Neuron (in vitro differentiated cells): ENCODE results near the gene LHFPL6.

ENCODE experiments used
- H2AFZ ChIP-seq: one replicate; pipeline ENCODE4 v1.6.1; 2013; ENCODE audit warnings: low read depth, mild to moderate bottlenecking, inconsistent platforms, low read length, moderate library complexity
- H3K27me3 ChIP-seq: one replicate; pipeline ENCODE4 v1.6.1; 2013; ENCODE audit warnings: low read length; ENCODE audit not compliant: insufficient read depth
- H3K36me3 ChIP-seq: one replicate; pipeline ENCODE4 v1.6.1; 2013; ENCODE audit warnings: low read length; ENCODE audit not compliant: insufficient read depth
- H3K4me1 ChIP-seq: one replicate; pipeline ENCODE4 v1.6.1; 2013; ENCODE audit warnings: low read length; ENCODE audit not compliant: insufficient read depth
- H3K4me3 ChIP-seq: 2 replicates; pipeline ENCODE4 v1.5.1; 2013; ENCODE audit warnings: mild to moderate bottlenecking, low read length, moderate library complexity
- H3K9me3 ChIP-seq: one replicate; pipeline ENCODE4 v1.6.1; 2013; ENCODE audit warnings: low read length

Gene LHFPL6

DNA sequence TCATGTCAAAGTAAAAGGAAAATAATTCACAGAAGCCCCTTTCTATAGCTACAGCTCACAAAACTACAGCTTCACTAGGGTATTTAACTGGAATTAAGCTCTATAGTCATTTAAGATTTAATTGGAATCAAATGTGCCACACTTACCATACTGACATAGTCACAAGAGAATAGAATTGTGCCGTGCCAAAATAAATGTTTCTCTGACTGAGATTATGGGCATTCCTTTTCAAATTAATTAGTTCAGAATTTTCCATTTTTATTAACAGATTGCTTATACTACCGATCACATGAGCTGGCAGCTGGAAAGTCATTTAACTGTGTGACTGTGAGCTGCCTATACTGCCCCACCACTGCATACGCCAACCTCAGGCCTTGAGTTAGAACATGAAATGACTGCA is 108.4 kb downstream of the LHFPL6 start:
- Histone ChIP-seq H3K9me3 (no peaks in the 10 kb centered on the region), H3K36me3 (no peaks in the 10 kb centered on the region), H3K4me1 (peaks cover 35% of the 10 kb centered on the region), H3K27me3 (no peaks in the 10 kb centered on the region), H3K4me3 (no peak overlapping the region), H2AFZ (no peak overlapping the region)

DNA sequence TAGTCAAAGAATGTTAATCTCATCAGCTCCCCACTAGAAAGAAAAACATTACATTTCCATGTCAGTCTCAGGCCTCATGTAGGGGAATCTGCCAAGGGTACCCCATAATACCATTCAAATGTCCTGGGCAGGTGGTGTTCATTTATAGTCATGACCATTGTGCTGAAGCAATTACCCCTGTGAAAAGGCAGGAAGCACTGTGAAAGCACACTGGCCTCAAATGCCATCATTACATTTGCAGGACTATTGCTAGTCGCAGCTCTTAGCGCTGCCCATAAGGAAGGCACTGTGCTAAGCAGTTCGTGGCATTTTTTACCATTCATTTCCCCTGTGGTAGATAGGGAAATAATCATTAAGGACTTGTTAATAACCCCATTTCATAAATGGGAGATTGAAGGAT is 109.0 kb downstream of the LHFPL6 start:
- no peak overlapping the region for H2AFZ ChIP-seq
- H3K36me3 ChIP-seq = peaks cover 1% of the 10 kb centered on the region
- no peaks in the 10 kb centered on the region for H3K9me3 ChIP-seq
- H3K27me3 ChIP-seq = no peaks in the 10 kb centered on the region
- H3K4me1 ChIP-seq = peaks cover 35% of the 10 kb centered on the region
- H3K4me3 ChIP-seq = no peak overlapping the region

DNA sequence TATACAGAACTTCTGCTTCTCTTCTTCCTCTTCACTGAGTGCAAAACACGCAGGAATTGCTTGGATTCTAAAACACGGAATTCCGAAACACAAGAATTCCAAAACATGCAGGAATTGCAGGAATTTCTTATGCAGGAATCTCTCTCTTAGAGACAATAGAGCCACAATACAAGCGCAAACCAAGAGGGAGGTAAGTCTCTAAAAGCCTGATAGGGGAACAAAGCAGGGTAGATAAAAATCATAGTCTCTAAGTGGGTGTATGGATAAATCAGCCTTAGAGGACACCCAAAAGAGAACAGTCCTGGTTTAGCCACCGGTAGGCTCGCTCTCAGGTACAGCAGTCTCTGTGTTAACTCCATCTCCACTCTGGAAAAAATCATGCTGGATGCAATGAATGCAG is 112.9 kb downstream of the LHFPL6 start:
- H3K4me3 ChIP-seq = no peak overlapping the region
- H3K9me3 ChIP-seq = no peaks in the 10 kb centered on the region
- H3K36me3 ChIP-seq = peaks cover 3% of the 10 kb centered on the region
- H3K4me1 ChIP-seq = peaks cover 41% of the 10 kb centered on the region
- no peaks in the 10 kb centered on the region for H3K27me3 ChIP-seq
- H2AFZ ChIP-seq = no peak overlapping the region

DNA sequence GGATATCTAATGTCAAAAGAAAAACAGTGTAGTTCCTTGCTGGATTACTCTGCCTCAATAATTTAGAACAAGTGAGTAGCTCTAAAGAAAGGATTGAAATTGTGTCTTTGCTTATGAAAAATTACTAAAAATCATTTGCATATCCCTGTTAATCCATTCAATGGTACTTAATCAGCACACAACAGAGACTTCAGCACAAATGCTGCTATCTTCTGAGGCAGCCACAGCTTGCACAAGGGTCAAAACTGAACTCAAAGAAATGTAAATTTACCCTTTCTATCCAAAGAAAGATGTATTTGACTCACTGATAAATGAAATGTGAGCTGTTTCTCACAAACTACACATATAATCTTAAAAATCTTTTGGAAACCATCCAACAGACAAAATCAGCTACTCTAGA is 116.2 kb downstream of the LHFPL6 start:
- no peaks in the 10 kb centered on the region for H3K9me3 ChIP-seq

DNA sequence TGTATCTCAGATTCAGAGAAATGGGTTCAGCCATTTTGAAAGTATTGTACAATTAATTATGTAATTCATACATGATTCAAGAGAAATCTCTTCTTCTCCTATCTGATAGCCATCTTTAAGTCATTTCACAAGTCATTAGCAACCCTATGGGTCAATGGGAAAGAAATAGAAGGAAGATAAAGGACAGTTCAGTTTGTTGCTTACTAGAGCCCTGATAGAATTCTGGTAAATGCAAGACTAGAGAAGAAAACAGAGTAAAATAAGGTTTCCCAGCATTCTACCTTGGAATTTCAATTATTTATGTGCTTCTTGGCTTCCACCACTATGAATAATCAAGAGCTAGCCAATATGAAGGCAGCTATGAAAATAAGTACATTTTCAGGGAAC is 117.7 kb downstream of the LHFPL6 start:
- Histone ChIP-seq H3K27me3 (no peaks in the 10 kb centered on the region), H3K9me3 (no peaks in the 10 kb centered on the region), H3K4me3 (no peak overlapping the region), H2AFZ (no peak overlapping the region), H3K36me3 (peaks cover 3% of the 10 kb centered on the region), H3K4me1 (peaks cover 40% of the 10 kb centered on the region)

More for the DNA sequence above, 116.2 kb downstream of the LHFPL6 start:
- H3K27me3 ChIP-seq = no peaks in the 10 kb centered on the region
- H2AFZ ChIP-seq = no peak overlapping the region
- H3K4me3 ChIP-seq = no peak overlapping the region
- peaks cover 49% of the 10 kb centered on the region for H3K4me1 ChIP-seq
- peaks cover 3% of the 10 kb centered on the region for H3K36me3 ChIP-seq

GRCh38 chr13:39484506-39485313 is 118.3 kb downstream of the LHFPL6 start:
- no peak overlapping the region for H2AFZ ChIP-seq
- peaks cover 36% of the 10 kb centered on the region for H3K4me1 ChIP-seq
- H3K9me3 ChIP-seq = no peaks in the 10 kb centered on the region
- H3K4me3 ChIP-seq = no peak overlapping the region
- peaks cover 3% of the 10 kb centered on the region for H3K36me3 ChIP-seq
- no peaks in the 10 kb centered on the region for H3K27me3 ChIP-seq

DNA sequence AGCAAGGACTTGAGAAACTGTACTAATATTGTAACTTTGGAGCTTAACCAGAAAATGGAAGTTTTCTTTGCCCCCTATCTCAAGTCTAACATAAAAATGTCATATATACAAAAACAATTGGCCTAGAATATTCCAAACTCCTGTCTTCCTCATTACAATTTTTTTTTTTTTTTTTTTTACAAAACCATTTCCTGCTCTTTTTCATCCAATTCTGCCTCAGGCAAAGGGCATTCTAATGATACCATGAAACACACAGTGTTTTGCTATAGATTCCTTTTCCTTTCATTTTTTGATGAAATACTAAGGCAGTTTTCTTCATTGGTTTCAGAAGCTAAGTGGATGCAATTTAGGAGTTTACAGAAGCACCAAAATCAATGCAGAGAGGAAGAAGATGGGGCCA is 119.7 kb downstream of the LHFPL6 start:
- peaks cover 36% of the 10 kb centered on the region for H3K4me1 ChIP-seq
- no peaks in the 10 kb centered on the region for H3K36me3 ChIP-seq
- H3K9me3 ChIP-seq = no peaks in the 10 kb centered on the region
- no peaks in the 10 kb centered on the region for H3K27me3 ChIP-seq
- H3K4me3 ChIP-seq = no peak overlapping the region
- H2AFZ ChIP-seq = no peak overlapping the region

- Histone ChIP-seq H3K27me3 (no peaks in the 10 kb centered on the region), H3K9me3 (no peaks in the 10 kb centered on the region), H3K4me3 (no peak overlapping the region), H3K4me1 (peaks cover 23% of the 10 kb centered on the region), H2AFZ (no peak overlapping the region), H3K36me3 (no peaks in the 10 kb centered on the region)
Observed at GRCh38 chr13:39481491-39481890, 121.5 kb downstream of the LHFPL6 start.

GRCh38 chr13:39474600-39474999 is 128.4 kb downstream of the LHFPL6 start:
- Histone ChIP-seq H2AFZ (no peak overlapping the region), H3K36me3 (no peaks in the 10 kb centered on the region), H3K9me3 (no peaks in the 10 kb centered on the region), H3K27me3 (no peaks in the 10 kb centered on the region), H3K4me3 (no peak overlapping the region), H3K4me1 (peaks cover 4% of the 10 kb centered on the region)

DNA sequence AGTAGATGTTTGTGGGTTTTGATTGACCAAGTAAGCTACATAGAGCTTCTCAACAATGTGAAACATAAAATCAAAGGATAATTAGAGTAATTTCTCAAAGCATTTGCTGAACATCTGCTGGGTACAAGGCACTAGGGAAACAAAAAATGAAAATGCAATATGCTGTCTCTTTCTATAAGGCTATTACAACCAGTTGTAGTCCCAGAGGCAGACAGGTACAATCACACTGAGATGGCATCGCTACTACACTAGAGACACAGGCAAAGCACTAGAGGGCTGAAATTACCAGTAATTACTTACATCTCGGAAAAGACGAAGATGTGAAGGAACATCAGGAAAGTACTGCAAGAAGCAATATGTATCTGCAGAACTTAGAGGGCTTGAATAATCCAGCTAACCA is 133.3 kb downstream of the LHFPL6 start:
- no peaks in the 10 kb centered on the region for H3K27me3 ChIP-seq
- H3K9me3 ChIP-seq = peaks cover 3% of the 10 kb centered on the region
- peaks cover 4% of the 10 kb centered on the region for H3K4me1 ChIP-seq
- no peaks in the 10 kb centered on the region for H3K36me3 ChIP-seq
- H3K4me3 ChIP-seq = no peak overlapping the region
- no peak overlapping the region for H2AFZ ChIP-seq

DNA sequence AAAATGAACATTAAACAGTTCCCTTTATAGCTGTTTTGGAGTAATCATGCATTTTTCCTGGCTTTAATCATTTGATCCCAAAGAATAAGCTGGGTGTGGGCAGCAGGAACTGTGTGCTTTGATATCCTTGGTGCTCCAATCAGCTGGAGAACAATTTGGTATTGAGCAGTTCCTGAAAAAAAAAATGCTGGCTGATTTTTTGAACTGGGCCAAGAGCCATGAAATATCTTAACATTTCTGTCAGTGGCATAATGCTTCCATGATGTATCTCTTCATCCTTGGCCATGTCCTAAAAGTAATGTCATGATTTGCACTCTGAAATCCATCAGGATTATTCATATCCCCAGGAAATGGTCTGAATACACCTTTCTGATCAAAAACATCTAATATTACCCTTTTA is 134.7 kb downstream of the LHFPL6 start:
- H3K4me3 ChIP-seq = no peak overlapping the region
- H3K4me1 ChIP-seq = peaks cover 4% of the 10 kb centered on the region
- H3K9me3 ChIP-seq = peaks cover 3% of the 10 kb centered on the region
- no peak overlapping the region for H2AFZ ChIP-seq
- no peaks in the 10 kb centered on the region for H3K36me3 ChIP-seq
- H3K27me3 ChIP-seq = no peaks in the 10 kb centered on the region

DNA sequence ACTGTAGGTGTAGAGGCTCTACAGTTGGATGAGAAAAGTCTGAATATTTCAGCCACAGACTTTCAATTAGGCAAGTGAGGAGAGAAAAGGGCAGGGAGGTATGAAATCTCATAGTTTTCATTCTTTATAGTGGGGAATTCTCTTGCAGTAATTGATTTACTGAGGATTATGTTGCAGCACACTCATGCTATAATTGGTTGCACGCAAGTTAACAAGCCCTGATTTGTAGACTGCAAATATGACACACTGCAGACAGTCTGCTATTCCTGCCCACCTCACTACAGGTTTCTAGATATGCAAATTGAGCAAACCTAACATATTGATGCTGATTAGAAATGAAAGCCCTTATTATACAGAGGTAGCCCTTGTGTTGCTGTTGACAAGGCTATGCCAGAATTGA is 139.4 kb downstream of the LHFPL6 start:
- no peaks in the 10 kb centered on the region for H3K36me3 ChIP-seq
- peaks cover 9% of the 10 kb centered on the region for H3K4me1 ChIP-seq
- no peaks in the 10 kb centered on the region for H3K27me3 ChIP-seq
- no peak overlapping the region for H3K4me3 ChIP-seq
- H2AFZ ChIP-seq = no peak overlapping the region
- H3K9me3 ChIP-seq = peaks cover 3% of the 10 kb centered on the region

DNA sequence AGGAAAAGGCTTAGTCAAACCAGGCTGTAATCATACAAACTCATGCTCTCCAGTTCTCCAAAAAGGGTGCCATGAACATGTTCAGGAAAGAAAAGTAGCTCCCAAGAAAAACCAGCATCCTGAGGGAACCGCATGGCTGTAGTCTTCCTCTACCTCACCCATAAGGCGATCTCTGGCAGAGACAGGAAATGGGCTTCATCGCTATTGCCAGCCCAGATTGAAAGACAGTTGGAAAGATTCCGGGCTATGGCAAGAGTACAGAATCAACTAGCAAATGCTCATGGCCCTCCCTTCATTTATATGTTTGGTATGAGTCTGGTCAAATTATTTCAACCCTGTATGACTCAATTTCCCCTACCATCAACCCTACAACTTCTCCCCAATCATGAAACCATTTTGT is 140.1 kb downstream of the LHFPL6 start:
- Histone ChIP-seq H3K4me1 (peaks cover 9% of the 10 kb centered on the region), H3K4me3 (no peak overlapping the region), H3K36me3 (no peaks in the 10 kb centered on the region), H3K27me3 (no peaks in the 10 kb centered on the region), H3K9me3 (peaks cover 3% of the 10 kb centered on the region), H2AFZ (no peak overlapping the region)

- Histone ChIP-seq H3K4me1 (peaks cover 9% of the 10 kb centered on the region), H3K4me3 (no peak overlapping the region), H3K9me3 (peaks cover 3% of the 10 kb centered on the region), H3K36me3 (no peaks in the 10 kb centered on the region), H3K27me3 (no peaks in the 10 kb centered on the region), H2AFZ (no peak overlapping the region)
Observed at GRCh38 chr13:39462428-39462827, 140.6 kb downstream of the LHFPL6 start.
